H1 (cell line): Measurements from ENCODE around the gene KCNA2.

ENCODE experiments used
- ATF2 ChIP-seq: IDR thresholded peaks from 2 replicates; pipeline ENCODE4 v1.6.1; 2012; ENCODE audit warnings: low read length, inconsistent platforms
- ATF3 ChIP-seq: IDR thresholded peaks from 2 replicates; pipeline ENCODE4 v1.6.1; 2011; ENCODE audit warnings: low read depth, mild to moderate bottlenecking, low read length; ENCODE audit not compliant: insufficient read depth
- BCL11A ChIP-seq, 2 experiments: IDR thresholded peaks; one replicate each; pipeline ENCODE4 v1.6.1; 2011; ENCODE audit warnings: low read depth in 2 of 2, low read length in 2 of 2, mild to moderate bottlenecking in 2 of 2
- CHD7 ChIP-seq: fragments of 300-600 bp; sonication (generic); IDR thresholded peaks from 2 replicates; pipeline ENCODE4 v1.7.1; 2012; ENCODE audit warnings: low read length, moderate library complexity, mild to moderate bottlenecking, inconsistent platforms; ENCODE audit not compliant: insufficient replicate concordance
- CTCF ChIP-seq, 3 experiments: IDR thresholded peaks; 1 replicate in 2 of 3; 2 replicates in 1 of 3; pipeline versions ENCODE4 v1.5.1 to v1.6.1; 2011; ENCODE audit warnings: low read length in 3 of 3, mild to moderate bottlenecking in 3 of 3, inconsistent platforms in 2 of 3, low read depth in 1 of 3, moderate library complexity in 1 of 3; ENCODE audit not compliant: insufficient read depth in 1 of 3; ENCODE audit errors: control extremely low read depth in 1 of 3
- EP300 ChIP-seq, 2 experiments: IDR thresholded peaks; 1 replicate in 1 of 2; 2 replicates in 1 of 2; pipeline ENCODE4 v1.6.1; 2011 to 2012; ENCODE audit warnings: low read depth in 2 of 2, low read length in 2 of 2, mild to moderate bottlenecking in 2 of 2, borderline replicate concordance in 1 of 2, inconsistent platforms in 1 of 2, moderate library complexity in 1 of 2
- EZH2 ChIP-seq: fragments of 200-600 bp; sonication (generic); IDR thresholded peaks from 2 replicates; pipeline ENCODE4 v1.7.1; 2012; ENCODE audit warnings: low read depth, mild to moderate bottlenecking, moderate library complexity, low read length, inconsistent platforms; ENCODE audit not compliant: severe bottlenecking
- KDM1A ChIP-seq: fragments of 200-600, 300-600 bp; sonication (generic); IDR thresholded peaks from 2 replicates; pipeline ENCODE4 v1.7.1; 2016; ENCODE audit warnings: mild to moderate bottlenecking, low read length, borderline replicate concordance
- POLR2AphosphoS5 ChIP-seq: IDR thresholded peaks from 2 replicates; pipeline ENCODE4 v1.6.1; 2011; ENCODE audit warnings: low read depth, low read length
- RFX5 ChIP-seq: IDR thresholded peaks from 2 replicates; pipeline ENCODE4 v1.6.1; 2011; ENCODE audit warnings: low read depth, low read length, improper control_type of control experiment, borderline replicate concordance
- RXRA ChIP-seq: IDR thresholded peaks from 2 replicates; pipeline ENCODE4 v1.6.1; 2011; ENCODE audit warnings: low read depth, mild to moderate bottlenecking, low read length, moderate library complexity; ENCODE audit not compliant: insufficient read depth
- TAF1 ChIP-seq: IDR thresholded peaks from 2 replicates; pipeline ENCODE4 v1.6.1; 2011; ENCODE audit warnings: mild to moderate bottlenecking, low read depth, low read length
- YY1 ChIP-seq: IDR thresholded peaks from 2 replicates; pipeline ENCODE4 v1.6.1; 2011; ENCODE audit warnings: low read depth, mild to moderate bottlenecking, low read length
- ZNF274 ChIP-seq: IDR thresholded peaks from 2 replicates; pipeline ENCODE4 v1.7.0; 2012; ENCODE audit warnings: low read length, borderline replicate concordance; ENCODE audit errors: extremely low read depth

- TF ChIP-seq YY1 (no peak), CTCF (IDR thresholded peaks at IDR 0.05; ENCODE audit: control extremely low read depth in 1 of 3, insufficient read depth in 1 of 3, low read depth in 1 of 3, low read length in 3 of 3) (no peak), RXRA (no peak), KDM1A (no peak), ATF3 (no peak), RFX5 (no peak), POLR2AphosphoS5 (no peak), TAF1 (no peak), EP300 (IDR thresholded peaks at IDR 0.05; ENCODE audit: borderline replicate concordance in 1 of 2, low read depth in 2 of 2, low read length in 2 of 2) (no peak), BCL11A (IDR thresholded peaks at IDR 0.05; ENCODE audit: low read depth in 2 of 2, low read length in 2 of 2) (no peak), CHD7 (no peak), ZNF274 (no peak), ATF2 (no peak), EZH2 (no peak)
Observed at GRCh38 chr1:110591956-110592355, 14.2 kb downstream of the KCNA2 start.
